Fibroblast of lung (primary cell): ENCODE data around the gene RANBP9.

Experiments
- CTCF ChIP-seq, 2 donors: IDR thresholded peaks in 1 of 2; conservative IDR thresholded peaks in 1 of 2; 1 replicate in 1 of 2; 2 replicates in 1 of 2; pipeline ENCODE4 v1.5.1; 2011 to 2012; ENCODE audit warnings: low read length in 2 of 2, control low read depth in 1 of 2, inconsistent platforms in 1 of 2, low read depth in 1 of 2, mild to moderate bottlenecking in 1 of 2
- EZH2 ChIP-seq: IDR thresholded peaks from 2 replicates; pipeline ENCODE4 v1.5.1; 2012; ENCODE audit warnings: low read length, control low read depth, mild to moderate bottlenecking; ENCODE audit errors: missing control alignments

- no peak for TF ChIP-seq CTCF (conservative IDR thresholded peaks at IDR 0.05 in 1 of 2, IDR thresholded peaks at IDR 0.05 in 1 of 2; ENCODE audit: low read depth in 1 of 2, low read length in 2 of 2)
- TF ChIP-seq EZH2: no peak
Observed at GRCh38 chr6:13700232-13700631, 11.4 kb downstream of the RANBP9 start.
